ENCODE measurements around the gene KLHL1.

Gene KLHL1

DNA sequence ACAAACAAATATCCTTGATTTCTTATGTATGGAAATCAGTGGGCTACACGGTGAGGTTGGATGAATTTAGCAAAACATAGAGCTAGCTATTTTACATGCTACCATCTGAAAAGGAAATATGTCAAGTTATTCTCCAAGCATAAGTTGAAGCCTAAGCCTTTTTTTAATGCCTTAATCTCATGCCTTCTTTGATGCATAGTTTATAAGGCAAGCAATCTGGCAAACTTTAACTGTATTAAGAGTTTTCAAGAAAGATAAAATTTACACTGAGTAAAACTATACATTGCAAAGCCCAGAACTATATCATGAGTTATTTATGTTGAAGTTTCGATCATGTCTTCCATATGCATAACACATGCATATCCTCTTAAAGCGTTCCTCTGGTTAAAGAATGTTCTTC is 85.6 kb downstream of the KLHL1 start:
- DNase-seq (ENCODE audit: low read depth in 3 of 3, low spot score in 1 of 3): no peak

DNA sequence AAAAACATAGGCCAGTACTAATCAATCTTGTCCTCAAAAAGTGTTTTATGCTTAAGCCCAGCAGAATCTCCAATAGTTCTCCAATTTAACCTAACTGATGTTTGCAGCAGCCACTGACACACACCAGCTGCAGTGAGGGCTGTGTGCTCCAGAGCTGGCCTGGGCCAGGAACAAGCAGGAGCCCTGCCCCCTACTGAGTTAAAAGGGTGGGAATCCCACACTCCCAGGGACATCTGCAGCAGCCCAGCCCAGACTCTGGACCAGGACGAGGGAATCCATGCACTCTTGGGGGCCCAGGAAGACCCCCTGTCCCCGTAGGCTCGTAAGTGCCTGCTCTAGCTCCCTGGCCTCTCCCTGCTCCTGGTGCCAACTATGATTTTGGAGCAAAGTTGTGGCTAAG is 92.1 kb downstream of the KLHL1 start:
- no peak for DNase-seq (ENCODE audit: low read depth in 3 of 3, low spot score in 1 of 3)

DNA sequence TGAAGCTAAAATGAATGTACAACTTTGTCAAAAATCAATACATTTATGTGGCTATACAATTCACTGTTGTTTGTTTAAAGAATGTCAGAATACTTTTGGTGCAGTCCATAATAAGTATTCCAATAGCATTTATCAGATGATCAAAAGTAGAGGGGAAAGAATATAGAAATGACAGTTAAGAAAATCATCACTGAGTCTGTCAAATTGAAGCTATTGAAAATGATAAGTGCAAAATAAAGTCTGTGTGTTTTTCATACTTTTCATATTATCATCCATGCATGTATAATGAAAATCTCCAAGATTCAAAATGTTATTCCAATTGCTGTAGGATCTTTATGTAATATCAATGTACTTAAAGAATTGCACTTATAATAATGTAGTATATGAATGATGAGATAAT is 93.9 kb downstream of the KLHL1 start:
- DNase-seq (ENCODE audit: low read depth in 3 of 3, low spot score in 1 of 3): no peak

DNA sequence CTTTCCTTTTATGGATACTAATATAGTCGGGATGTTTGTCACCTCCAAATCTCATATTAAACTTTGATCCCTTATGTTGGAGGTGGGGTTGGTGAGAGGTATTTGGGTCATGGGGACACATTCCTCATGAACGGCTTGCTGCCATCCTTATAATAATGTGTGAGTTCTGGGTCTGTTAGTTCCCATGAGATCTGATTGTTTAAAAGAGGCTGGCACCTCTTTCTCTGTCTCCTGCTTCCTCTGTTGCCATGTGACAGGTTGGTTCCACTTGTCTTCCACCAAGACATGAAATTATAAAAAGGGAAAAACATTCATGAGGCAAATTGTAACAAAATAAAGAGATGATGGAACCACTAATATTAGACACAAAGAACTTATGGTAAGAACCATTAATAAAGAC is 108.4 kb downstream of the KLHL1 start:
- DNase-seq (ENCODE audit: low read depth in 3 of 3, low spot score in 1 of 3): no peak

DNA sequence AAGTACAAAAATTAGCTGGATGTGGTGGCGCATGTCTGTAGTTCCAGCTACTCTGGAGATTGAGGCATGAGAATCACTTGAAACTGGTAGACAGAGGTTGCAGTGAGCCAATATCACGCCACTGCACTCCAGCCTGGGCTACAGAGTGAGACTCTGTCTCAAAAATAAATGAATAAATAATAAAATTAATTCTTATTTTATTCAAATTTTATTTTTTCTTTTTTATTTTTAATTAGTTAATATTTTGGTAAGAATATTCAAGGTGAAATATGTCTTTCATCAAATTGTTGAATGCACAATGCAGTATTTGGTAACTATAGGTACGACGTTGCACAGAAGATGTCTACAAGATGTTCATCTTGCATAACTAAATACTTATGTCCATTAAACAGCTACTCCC is 111.2 kb downstream of the KLHL1 start:
- no peak for DNase-seq (ENCODE audit: low read depth in 3 of 3, low spot score in 1 of 3)

DNA sequence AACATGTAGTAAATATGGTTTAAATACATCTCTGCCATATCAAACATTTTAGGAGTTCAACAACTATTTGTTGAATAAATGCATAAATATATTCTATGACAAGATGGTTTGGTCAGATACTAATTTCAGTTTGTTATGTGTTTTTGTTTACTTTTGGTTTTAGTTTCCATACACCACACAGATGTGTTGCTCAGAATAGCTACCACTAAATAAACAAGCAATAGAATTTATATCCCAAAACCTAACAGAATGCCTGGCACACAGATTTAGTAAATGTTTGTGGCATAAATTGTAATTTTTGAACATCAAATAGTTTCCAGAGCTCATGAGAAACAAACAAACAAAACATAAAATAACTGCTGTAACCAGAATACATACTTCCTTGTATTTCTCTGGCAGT is 127.5 kb downstream of the KLHL1 start:
- DNase-seq (ENCODE audit: low read depth in 3 of 3, low spot score in 1 of 3): no peak

DNA sequence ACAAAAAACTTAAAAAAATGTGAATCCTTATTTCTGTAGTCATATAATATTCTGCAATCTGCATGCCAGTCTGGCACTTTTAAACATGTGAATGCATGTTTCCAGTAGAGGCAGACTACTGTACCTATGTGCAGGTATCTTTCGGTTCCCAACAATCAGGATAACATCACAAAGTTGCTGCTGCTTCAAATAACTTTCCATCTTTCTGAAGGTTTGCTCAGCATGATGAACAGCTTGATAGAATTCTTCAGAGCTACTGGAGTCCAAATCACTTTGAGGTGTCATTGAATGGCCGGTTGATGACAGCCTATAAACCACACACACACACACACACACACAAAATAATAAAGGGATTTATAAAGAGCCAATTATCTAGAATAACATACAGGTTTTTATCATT is 132.8 kb downstream of the KLHL1 start:
- DNase-seq (ENCODE audit: low read depth in 3 of 3, low spot score in 1 of 3): no peak

DNA sequence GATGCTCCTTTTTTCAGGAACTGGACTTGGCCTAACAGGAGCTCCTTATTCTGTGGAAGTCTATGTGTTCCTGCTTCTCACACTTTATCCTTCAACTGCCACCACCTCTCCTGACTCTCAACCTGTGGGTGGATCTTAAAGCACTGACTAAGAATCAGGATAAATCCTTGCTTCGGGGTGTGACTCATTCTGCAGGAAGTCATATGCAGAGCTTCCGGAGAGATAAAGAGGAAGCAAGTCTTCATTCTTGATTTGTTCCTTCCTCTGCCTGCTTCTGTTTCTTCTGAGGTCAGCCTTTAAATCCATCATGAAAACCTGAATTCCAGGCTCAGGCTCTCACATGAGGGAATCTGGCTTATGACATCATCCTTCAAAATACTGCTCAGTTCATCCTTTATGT is 137.7 kb downstream of the KLHL1 start:
- no peak for DNase-seq (ENCODE audit: low read depth in 3 of 3, low spot score in 1 of 3)

DNA sequence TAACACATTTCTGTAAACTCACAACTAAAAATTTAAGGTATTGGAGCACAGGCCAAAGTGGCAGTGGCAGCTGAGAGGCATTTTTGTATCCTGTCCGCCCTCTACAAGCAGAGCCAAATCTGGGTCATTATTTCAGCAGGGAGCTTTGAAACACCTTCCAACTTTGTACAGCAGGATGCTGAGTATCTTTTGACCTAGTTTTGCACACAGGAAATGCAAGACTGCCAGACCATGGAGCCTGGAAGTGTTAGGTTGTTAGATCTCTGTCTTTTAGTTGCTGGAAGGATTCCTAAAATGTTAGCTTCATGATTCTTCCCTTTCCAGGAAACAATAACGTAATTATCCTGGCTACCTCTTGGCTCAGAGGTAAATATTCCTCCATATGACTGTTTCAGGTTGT is 149.2 kb downstream of the KLHL1 start:
- no peak for DNase-seq (ENCODE audit: low read depth in 3 of 3, low spot score in 1 of 3)

DNA sequence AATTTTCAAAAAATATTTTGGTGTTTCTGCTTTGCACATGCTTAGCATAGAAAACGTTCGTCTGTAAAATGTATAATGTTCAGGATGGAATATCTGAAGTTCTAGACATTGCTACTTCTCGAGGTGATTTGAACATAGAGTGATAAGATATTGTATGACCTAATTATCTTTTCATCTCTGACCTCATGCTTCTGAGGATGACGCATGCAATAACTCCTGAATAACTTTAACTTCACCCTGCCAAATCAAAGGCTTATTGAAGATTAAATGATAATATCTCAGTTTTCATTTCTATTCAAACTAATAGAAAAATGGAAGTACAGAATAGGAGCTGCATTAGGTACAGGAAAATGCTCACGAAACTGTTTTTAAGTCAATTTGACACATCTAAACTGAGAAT is 151.4 kb downstream of the KLHL1 start:
- no peak for DNase-seq (ENCODE audit: low read depth in 3 of 3, low spot score in 1 of 3)

DNA sequence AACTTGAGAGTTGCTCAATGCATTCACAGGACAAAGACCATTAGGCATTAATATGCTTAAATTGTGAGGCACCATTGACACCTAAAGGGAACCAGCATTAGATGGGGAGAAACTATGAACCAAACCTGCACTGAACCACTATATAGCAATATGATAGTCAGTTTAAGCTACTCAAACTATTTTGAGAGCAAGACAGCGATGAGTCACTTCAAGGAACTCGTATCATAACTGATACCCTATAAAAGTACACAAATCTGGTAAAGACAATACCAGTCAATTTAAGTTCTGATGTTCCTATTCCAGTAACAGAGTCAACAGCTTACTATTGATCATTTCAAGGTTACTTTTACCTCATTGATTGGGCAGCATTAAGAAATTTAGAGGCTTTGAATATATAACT is 151.9 kb downstream of the KLHL1 start:
- no peak for DNase-seq (ENCODE audit: low read depth in 3 of 3, low spot score in 1 of 3)

DNA sequence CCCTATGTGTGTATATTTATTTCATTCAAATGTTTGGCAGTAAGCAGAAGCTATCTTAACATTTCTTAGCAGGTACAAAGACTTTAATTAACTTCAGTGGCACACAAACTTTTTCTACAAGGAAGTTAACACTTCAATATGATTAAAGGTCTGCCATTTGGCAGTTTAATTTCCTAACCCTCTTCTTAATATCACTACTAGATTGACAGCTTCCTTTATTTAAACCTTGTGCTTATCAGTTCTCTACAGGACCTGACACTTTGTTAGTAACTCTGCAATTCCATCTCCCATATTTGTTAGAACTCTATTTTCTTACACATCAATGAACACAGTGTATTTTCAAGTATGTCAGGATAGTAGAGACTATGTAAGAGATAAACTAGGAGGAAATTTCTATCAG is 153.0 kb downstream of the KLHL1 start:
- DNase-seq (ENCODE audit: low read depth in 3 of 3, low spot score in 1 of 3): no peak

DNA sequence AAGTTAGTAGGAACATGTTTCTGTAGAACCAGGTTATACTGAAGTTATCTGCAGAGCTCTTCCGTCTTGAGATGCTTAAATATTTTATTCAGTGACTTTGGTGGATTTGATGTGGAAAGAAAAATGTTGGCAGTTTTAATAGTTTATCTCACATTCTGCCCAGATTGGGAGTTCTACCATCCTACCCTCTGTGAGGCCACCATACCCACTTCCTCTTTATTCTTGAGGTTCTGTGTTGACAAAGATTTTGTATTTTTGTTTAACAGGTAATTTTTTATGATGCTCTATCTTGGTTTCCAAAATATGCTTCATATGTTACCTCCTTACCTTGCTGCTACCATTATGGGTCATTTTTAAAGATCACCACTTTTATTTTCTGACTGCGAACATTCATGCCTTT is 156.8 kb downstream of the KLHL1 start:
- DNase-seq (ENCODE audit: low read depth in 3 of 3, low spot score in 1 of 3): no peak

DNA sequence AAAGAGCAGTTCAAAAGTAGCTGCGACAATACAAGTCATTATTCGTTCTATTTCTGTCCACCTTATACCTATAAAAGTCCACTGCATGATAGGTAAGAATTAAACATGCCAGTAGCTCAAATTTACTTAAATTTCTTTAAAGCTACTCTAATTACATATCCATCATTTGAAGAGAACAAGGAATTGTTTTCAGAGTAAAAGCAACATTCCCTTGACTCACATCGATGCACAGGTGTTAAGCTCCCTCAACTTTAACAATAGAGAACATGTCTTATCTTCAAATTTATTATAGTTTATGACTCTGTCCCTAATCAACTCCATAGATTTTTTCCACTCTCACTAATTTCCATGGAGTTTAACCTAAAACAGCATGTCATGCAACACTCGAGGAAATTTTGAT is 158.1 kb downstream of the KLHL1 start:
- DNase-seq (ENCODE audit: low read depth in 3 of 3, low spot score in 1 of 3): no peak

DNA sequence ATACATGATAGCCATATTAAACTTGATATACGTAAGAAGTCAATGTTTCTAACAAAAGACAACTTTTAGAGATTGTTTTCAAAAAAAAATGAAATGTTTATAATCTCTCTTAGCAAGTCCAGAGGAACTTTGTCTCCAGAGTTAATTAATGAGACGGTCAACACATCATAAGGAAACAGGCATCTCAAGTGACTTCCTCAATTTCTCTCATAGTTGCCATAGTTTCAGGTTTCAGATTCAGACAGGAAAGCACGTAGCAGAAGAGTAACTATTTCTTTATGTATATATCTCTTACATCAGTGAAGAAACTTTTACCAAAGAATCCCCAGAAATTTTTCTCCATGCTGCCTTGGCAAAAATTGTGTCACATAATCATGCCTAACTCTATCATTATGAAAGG is 160.2 kb downstream of the KLHL1 start:
- DNase-seq (ENCODE audit: low read depth in 3 of 3, low spot score in 1 of 3): no peak

DNA sequence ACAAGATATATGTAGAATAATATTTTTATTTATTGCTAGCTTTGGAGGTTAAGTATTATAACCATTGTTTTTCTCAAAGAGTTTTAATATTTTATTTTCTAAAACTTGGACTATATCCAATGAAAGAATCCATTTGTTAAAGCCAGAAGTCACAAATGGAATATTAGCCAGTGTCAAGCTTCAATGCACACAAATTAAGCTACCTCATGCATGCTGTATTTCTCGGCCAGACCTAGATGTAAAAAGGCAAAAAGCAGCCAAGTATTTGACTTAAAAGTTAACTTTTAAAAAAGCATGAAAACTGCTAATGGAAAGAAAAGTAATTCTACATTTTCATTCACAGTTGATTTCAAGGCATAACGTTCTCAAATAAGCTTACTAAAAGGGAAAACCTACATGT is 160.7 kb downstream of the KLHL1 start:
- DNase-seq (ENCODE audit: low read depth in 3 of 3, low spot score in 1 of 3): no peak

DNA sequence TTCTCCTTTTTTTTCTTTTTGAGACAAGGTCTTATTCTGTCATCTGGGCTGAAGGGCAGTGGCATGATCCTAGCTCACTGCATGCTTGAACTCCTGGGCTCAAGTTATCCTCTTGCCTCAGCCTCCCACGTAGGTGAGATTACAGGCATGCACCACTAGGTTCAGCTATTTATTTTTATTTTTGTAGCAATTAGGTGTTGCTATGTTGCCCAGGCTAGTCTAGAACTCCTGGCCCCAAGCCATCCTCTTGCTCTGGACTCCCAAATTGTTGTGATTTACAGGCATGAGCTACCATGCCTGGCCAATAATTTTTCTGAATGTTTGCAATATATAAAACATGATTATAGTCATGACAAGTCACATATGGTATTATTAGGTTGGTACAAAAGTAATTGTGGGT is 161.7 kb downstream of the KLHL1 start:
- no peak for DNase-seq (ENCODE audit: low read depth in 3 of 3, low spot score in 1 of 3)

DNA sequence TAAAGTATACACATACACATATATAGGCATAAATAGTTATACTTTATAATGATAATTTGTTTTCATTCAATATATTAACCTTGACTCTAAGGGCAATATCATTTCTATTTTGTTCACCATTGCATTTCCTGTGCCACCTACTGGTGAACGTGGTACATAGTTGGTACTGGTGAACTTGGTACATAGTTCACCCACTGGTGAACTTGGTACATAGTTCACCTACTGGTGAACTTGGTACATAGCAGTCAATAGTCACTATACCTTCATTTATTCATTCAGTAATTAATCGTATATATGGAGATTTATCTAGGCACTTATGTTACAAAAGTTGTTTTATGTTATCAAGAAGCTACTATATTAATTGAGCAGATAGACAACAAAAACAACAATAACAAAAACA is 173.2 kb downstream of the KLHL1 start:
- DNase-seq (ENCODE audit: low read depth in 3 of 3, low spot score in 1 of 3): no peak

DNA sequence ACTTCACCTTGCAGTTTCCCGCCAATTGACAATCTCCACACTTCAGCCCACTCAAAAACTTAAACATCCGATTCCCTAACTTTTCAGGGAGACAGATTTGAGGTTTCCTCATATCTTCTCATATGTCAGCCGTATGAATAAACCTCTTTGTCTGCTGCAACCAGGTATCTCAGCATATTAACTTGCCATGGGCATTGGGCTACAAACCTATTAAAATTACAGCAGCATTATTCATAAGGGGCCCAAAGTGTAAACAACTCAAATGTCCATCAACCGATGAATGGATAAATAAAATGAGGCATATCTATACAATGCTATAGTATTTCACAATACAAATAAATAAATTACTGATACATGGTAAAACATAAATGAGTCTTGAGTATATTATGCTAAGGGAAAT is 180.0 kb downstream of the KLHL1 start:
- DNase-seq (ENCODE audit: low read depth in 3 of 3, low spot score in 1 of 3): no peak

DNA sequence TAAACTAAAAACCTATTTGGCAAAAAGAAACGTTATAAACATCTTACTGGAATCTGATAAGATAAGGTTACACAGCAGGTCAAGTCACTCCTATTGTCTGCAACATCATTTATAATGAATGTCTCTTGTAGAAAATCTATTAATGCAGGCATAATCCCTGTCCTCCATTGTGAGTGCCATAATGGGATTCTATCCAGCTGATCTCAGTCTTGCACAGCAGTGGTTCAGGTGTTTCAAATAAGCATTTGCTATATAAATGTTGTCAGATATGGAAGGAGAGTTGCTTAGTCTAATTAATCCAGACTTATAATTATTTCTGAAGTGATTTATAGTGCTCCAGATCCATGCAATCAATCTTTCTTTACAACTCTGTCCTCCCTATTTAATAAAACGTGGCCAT is 187.1 kb downstream of the KLHL1 start:
- no peak for DNase-seq (ENCODE audit: low read depth in 3 of 3, low spot score in 1 of 3)

DNA sequence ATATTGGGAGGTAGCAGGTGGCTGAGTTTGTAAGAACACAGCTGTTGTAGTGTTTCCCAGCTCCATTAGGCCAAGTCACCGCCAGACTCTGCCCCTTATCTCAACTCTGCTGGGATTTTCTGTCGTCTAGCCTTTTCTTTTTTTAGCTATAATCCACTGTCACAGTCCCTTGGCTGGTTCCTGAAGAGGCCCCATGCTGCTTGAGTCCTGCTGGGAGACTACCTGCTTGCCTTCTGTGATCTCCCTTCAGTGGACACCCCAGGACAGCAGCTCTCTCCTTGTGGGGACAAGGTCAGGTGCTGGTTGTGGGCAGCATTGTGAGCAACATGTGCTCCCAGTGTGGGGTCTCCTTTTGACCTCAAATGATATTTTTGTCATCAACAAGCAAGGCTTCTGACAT is 195.6 kb downstream of the KLHL1 start:
- no peak for DNase-seq (ENCODE audit: low read depth in 3 of 3, low spot score in 1 of 3)

DNA sequence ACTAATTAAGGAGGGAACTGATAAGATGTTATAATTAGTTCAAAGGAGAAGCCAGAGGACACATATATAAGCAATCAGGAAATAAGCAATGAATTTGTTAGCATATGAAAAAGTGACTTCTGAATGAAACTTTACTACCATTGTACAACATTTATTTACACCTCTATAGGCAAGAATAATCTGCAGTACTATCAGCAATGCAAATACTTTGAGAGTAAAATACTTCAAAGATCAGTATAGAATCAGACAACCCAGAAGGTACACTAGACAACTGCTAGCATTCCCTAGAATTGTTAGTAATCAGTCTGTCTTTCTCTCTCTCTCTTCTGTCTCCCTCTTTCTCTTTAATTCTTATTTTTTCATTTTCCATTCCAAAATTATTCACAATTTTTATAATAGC is 197.5 kb downstream of the KLHL1 start:
- DNase-seq (ENCODE audit: low read depth in 3 of 3, low spot score in 1 of 3): no peak

DNA sequence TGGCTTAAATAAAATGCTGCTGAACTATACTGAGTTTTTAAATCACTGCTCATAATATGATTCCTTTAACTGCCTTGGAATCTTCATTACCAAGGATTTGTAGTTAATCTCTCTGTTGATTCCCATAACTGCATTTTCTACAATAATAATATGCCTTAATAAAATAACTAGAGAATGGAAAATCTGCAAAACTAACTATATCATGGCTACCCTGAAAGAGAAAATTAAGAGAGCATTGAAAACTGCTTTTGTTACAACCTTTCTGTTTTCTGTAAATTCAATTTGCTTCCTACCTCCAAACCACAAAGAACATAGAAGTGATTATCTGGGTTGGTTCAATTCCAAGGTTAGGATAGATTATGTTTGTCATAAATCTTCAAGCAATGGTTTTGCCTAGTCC is 203.5 kb downstream of the KLHL1 start:
- no peak for DNase-seq (ENCODE audit: low read depth in 3 of 3, low spot score in 1 of 3)

DNA sequence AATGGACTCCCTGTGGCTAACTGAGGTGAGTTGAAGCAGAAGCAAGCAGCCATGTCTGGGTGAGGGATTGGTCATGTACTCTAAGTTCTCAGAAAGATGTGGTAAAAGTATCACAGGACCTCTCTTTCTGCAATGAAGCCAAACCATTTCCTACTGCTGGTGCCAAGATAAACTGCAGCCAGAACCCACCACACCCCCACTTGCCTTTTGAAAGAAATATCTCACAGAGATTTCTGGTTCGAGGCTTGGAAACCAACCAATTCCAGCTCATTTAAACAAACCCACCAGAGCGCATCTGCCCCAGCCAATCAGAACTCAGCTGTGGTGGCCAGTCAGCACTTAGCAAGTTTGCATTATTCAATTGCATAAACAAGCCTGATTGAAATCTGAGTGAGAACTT is 205.2 kb downstream of the KLHL1 start:
- no peak for DNase-seq (ENCODE audit: low read depth in 3 of 3, low spot score in 1 of 3)

Measured in stimulated activated CD4-positive, alpha-beta T cell treated with anti-CD3 and anti-CD28 coated beads, TNF-alpha, amount 100 ng/mL, for 1 hour (primary cell).